Activated T-cell treated with anti-CD3 and anti-CD28 coated beads, Interleukin-2, amount 50 U/mL, for 72 hours (primary cell): Measurements from ENCODE around the gene RPTOR. TPM values are rescaled to one million over a fixed set of nuclear protein-coding genes. Genes with fewer than 3 reads are reported as not detected.
"Not testable (repeated sequence)": the region's sequence is repeated elsewhere in the genome, so short reads cannot be mapped to it uniquely, and the experiment has no call there.

Experiments
- ATAC-seq, 2 donors: fragments of 150-1000 bp; cut with Tn5 transposase; replicated peaks in 1 of 2; 2 replicates each; pipeline ENCODE4 v1.10.0; 2021; ENCODE audit warnings: moderate library complexity in 2 of 2, mild to moderate bottlenecking in 1 of 2
- DNase-seq, 2 donors: peaks; one replicate each; pipeline ENCODE4 v3.0.0; 2021 to 2022; ENCODE audit warnings: mixed read lengths in 1 of 2
- H3K27ac Mint-ChIP-seq: one replicate; pipeline ENCODE4 v1.8.0; 2022; ENCODE audit warnings: mild to moderate bottlenecking, moderate library complexity, mixed read lengths
- H3K27me3 Mint-ChIP-seq: one replicate; pipeline ENCODE4 v1.8.0; 2022; ENCODE audit warnings: low read depth, mixed read lengths
- H3K36me3 Mint-ChIP-seq, 2 donors: one replicate each; pipeline ENCODE4 v1.8.0; 2022; ENCODE audit warnings: mixed read lengths in 2 of 2, mild to moderate bottlenecking in 1 of 2; ENCODE audit not compliant: insufficient read depth in 2 of 2
- H3K4me1 Mint-ChIP-seq: one replicate; pipeline ENCODE4 v1.8.0; 2022; ENCODE audit warnings: low read depth, mixed read lengths
- H3K4me3 Mint-ChIP-seq, 2 donors: one replicate each; pipeline ENCODE4 v1.8.0; 2022; ENCODE audit warnings: mild to moderate bottlenecking in 2 of 2, mixed read lengths in 2 of 2, moderate library complexity in 2 of 2
- H3K9me3 Mint-ChIP-seq, 2 donors: one replicate each; pipeline ENCODE4 v1.8.0; 2022; ENCODE audit warnings: mixed read lengths in 2 of 2
- total RNA-seq, 2 donors: library from RNA; stranded (reverse); gene quantifications; one replicate each; pipeline ENCODE4 v1.2.3, GENCODE V29; 2022

RPTOR gene
- total RNA-seq, 2 donors from 2014 or later, result 50.8 to 62.0 TPM

DNA sequence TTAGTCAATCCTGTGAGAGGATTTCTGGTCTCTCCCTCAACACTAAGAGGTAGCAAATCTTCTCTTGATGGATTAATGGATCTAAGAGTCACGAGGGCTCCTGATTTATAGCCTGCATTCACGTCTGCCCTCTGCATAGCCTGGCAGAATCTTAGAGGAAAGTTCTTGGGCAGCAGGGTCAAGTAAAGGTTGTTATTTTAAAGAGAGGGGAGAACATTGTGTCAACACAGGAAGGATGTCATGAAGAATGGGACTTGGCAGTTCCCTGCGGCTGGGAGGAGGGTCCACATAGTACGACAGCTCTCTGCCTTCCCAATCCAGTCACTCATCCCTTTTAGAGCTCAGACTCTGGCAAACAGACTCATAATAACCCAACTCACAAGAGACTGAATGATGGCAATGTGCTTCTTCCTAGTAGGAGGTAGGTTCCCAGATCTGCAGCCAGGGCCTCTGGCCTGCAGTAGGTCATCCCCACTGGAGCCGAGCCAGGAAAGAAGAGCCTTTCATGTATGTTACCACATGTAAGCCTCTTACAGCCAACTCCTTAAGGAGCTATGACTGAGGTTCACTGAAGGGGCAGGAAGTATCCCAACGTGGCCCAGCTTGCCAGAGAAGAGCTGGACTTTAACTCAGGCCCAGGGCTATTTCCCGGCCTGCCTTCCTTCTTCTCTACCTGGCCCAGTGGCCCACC is 25.4 kb upstream of the RPTOR start:
- peaks cover 17% of the 10 kb centered on the region for H3K27me3 Mint-ChIP-seq
- no peak for ATAC-seq

DNA sequence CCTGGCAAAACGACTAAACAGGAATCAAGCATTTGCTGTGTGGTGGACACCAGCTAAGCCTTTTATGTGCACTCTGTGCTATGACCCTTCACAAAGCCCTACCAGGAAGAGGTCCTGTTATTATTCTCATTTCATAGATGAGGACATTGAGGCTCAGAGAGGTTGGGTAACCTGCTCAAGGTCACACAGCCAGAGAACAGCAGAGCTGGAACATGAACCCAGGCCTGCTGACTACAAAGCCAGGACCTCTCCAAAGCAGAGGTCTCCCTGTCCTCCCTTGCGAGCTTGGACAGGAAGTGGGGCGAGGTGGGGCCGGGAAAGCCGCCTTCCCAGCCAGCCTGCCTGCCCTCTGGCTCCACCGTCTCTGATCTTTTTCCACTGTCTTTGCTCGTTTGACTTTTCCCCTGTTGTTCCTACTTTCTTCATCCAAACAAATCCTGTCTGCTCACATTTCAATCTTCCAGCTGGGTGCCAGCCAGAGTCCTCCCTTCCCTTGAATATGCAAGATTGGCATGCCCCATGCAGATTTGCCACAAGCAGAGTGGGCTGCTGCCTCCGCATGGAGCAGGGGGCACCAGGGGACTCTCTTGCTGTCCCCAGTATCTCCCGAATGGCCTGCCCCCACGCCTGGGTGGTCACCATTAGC is 23.7 kb upstream of the RPTOR start:
- no peak for ATAC-seq
- Mint-ChIP-seq H3K36me3 (no peaks in the 10 kb centered on the region), H3K4me3 (no peak overlapping the region), H3K27ac (no peak overlapping the region), H3K27me3 (peaks cover 18% of the 10 kb centered on the region), H3K9me3 (no peaks in the 10 kb centered on the region), H3K4me1 (no peaks in the 10 kb centered on the region)
- no peak for DNase-seq

More for the DNA sequence above, 25.4 kb upstream of the RPTOR start:
- Mint-ChIP-seq H3K9me3 (no peaks in the 10 kb centered on the region), H3K27ac (no peak overlapping the region), H3K4me3 (no peak overlapping the region), H3K36me3 (no peaks in the 10 kb centered on the region), H3K4me1 (no peaks in the 10 kb centered on the region)
- DNase-seq, result no peak

DNA sequence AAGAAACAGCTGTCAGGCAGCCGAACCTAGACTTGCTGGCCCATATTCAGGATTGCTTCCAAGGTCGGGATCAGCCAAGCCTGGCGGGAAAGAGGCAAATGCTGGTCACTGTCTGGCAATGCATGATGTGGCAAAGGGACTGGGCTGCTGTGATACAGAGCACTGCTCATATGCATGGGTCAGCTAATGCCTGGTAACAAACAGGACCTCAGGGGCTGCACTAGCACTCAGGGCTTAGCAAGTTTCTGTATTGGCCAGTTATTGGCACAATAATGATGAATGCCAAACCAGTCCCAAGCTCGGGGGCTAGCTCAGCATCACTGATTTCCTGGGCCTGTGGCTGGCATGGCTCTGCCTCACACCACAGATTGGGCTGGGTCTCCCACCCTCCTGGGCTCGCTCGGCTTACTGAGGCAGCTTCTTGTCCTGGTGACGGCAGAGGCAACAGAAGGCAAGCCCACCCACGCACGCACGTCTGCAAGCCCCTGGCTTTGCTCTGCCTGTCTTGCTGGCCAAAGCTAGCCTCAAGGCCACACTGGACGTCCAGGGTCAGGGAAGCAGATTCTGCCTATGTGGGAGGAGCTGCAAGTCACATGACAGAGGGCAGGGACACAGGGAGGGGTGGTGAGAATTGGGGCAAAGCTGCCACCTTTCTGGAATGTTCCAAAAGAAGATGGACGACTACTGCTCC is 21.4 kb upstream of the RPTOR start:
- no peak for ATAC-seq
- H3K27me3 Mint-ChIP-seq, result peaks cover 30% of the 10 kb centered on the region

DNA sequence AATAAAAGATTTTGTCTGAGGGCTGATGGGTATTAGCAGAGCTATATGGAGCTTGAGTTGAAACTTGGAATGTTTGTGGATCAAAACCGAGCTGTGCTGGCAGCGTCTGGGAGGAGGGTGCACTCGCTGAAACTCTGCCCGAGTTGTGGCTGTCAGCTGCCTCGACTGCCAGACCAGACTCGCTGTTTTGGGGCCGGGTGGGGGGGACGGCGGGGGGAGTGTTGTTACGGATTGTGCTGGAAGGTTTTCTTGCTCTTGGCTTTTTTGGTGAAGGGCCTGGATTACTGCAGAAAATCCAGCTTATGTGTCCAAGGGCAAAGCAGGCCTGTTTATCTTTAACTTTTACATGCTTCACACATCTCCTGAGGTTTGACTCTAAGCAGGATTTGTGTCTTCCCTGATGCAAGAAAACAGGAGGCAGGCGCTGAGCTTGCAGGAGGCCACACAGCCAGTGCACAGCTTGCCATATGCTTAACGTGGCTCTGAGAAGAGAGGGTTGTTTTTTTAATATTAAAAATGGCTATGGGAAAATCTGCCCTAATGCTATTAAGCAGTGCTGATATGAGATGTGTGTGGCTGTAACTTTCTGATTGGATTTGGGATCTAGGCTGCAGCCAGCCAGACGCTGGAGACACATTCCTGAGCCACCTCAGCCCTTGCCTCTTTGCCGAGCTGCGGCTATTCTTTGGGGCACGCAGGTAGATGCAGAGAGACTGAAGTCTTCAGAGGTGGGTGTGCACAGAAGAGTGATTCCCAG is 20.5 kb upstream of the RPTOR start:
- no peak for DNase-seq
- no peak for ATAC-seq
- no peak overlapping the region for H3K4me3 Mint-ChIP-seq
- no peaks in the 10 kb centered on the region for H3K4me1 Mint-ChIP-seq
- no peaks in the 10 kb centered on the region for H3K36me3 Mint-ChIP-seq
- H3K9me3 Mint-ChIP-seq, result no peaks in the 10 kb centered on the region
- peaks cover 22% of the 10 kb centered on the region for H3K27me3 Mint-ChIP-seq
- H3K27ac Mint-ChIP-seq, result no peak overlapping the region

More for the DNA sequence above, 21.4 kb upstream of the RPTOR start:
- no peak overlapping the region for H3K27ac Mint-ChIP-seq
- H3K36me3 Mint-ChIP-seq, result no peaks in the 10 kb centered on the region
- no peak overlapping the region for H3K4me3 Mint-ChIP-seq
- H3K4me1 Mint-ChIP-seq, result no peaks in the 10 kb centered on the region
- no peaks in the 10 kb centered on the region for H3K9me3 Mint-ChIP-seq
- no peak for DNase-seq

DNA sequence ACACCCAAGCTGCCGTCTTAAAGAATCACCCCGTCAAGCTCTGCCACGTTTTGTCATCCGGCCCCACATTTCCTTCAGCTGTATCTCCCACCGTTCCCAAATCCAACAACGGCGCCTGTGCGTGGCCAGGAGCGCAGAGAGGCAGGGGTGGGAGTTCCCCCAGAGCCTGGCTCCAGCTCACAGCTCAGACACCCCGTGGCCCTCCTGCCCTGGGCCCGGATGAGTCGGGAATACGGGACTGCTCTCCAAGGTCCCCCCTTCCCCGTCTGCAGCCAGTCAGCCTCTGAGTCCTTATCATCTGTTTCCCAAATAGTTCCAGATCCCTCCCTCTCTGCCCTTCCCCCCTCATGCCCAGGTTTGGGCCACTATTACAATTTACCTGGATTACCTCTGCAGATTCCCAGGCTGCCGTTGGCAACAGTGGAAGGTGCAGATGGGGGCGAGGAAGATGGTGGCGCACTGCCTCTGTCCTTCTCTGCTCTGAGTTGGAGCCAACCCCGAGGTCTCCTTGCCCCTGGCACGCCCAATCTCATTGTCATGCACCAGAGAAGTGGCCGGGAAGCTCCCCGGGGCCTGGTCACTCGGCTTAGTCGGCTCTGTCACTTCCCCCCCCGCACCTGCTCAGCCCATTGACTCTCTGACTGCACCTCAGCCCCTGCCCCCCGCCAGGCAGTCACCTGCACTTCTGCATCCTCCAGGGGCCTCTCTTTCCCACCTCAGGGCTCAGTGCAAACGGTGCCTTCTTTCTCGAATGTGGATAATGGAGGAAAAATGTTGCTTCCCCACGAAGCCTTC is 18.3 kb upstream of the RPTOR start:
- Mint-ChIP-seq H3K4me1 (no peaks in the 10 kb centered on the region), H3K9me3 (no peaks in the 10 kb centered on the region), H3K36me3 (no peaks in the 10 kb centered on the region), H3K4me3 (no peak overlapping the region), H3K27me3 (peaks cover 13% of the 10 kb centered on the region), H3K27ac (no peak overlapping the region)
- DNase-seq (no peak), ATAC-seq (no peak)

DNA sequence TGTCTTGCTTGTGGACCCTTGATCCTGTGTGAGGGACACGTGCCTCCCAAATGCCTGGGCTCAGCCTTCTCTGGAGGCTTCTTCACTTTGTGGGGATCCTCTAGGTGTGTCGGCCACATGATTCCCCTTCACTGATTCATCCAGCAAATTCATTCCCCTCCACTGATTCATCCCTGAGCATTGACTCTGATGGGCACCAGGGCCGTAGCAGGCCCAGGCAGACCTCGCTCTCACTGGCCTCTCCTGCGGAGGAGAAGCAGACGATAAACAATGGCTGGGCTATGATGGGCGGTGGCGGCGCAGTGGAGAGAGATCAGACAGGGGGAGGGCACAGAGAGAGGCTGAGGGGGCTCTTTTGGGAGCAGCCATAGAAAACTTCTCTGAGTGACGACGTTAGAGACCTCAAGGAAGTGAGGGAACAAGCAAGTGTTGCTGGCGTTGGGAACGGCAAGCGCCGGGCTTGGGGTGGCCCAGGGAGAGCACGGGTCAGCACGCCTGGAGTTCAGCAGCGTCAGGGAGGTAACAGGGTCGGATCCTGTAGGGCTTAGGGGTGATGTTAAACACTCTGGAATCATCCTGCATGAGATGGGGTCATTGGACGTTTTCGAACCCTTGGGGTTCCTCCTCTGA is 17.5 kb upstream of the RPTOR start:
- H3K27me3 Mint-ChIP-seq, result peaks cover 13% of the 10 kb centered on the region
- H3K36me3 Mint-ChIP-seq, result no peaks in the 10 kb centered on the region
- ATAC-seq, result no peak
- H3K4me1 Mint-ChIP-seq, result no peaks in the 10 kb centered on the region
- no peaks in the 10 kb centered on the region for H3K9me3 Mint-ChIP-seq
- no peak overlapping the region for H3K27ac Mint-ChIP-seq
- no peak overlapping the region for H3K4me3 Mint-ChIP-seq
- no peak for DNase-seq

DNA sequence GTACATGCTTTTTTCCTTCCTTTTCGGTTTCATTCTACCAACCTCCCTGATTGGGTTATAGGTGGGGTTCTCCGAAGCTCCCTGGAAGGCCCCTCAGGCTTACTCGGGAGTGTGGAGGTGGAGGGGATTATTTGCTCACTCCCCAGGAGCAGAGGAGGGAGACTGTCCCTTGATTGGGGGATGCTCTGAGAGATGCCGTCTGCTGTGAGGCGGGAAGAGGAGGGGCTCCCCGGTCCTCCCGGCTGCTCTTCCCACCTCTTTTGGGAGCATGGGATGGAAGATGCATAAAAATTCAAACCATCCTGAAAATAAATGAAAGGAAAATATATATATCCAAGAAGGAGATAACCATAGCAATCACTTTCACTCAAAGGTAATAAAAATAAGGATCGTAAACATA is 16.1 kb upstream of the RPTOR start:
- ATAC-seq (no peak), DNase-seq (no peak)
- Mint-ChIP-seq H3K4me3 (no peak overlapping the region), H3K9me3 (no peaks in the 10 kb centered on the region), H3K27me3 (peaks cover 13% of the 10 kb centered on the region), H3K4me1 (no peaks in the 10 kb centered on the region), H3K36me3 (no peaks in the 10 kb centered on the region), H3K27ac (no peak overlapping the region)

DNA sequence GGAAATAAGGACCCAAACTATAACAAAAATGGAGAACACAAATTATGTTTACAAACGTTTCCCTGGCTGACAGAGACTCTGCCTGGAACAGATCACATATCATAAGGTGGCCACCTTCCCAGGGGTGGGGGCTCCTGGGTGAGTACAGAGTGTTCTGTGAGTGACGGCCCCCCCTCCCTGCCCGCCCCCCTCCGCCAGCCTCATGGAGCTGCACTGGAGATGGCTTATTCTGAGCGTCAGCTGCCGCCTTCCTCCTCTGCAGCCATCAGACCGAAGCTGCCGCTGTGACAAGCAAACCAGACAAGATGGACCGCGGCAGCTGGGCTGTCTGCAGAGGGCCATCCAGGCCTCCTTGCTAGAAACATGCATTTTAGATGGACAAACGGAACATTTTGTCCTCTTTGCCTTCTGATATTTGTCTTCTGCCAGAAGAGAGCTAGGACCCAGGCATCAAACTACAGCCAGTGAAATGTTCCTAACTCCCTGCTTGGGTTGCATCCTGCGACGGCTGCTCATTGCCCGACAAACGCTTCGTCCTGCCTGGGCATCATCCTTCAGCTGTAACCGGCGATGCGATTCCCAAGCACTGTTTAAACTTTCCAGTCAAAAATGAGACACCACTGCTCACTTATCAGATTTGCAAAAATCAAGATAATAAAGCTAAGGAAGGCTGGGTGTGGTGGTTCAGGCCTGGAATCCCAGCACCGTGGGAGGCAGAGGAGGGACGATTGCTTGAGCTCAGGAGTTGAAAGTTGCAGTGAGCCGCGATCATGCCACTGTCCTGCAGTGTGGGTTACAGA is 15.3 kb upstream of the RPTOR start:
- Mint-ChIP-seq H3K27me3 (peaks cover 13% of the 10 kb centered on the region), H3K4me1 (no peaks in the 10 kb centered on the region), H3K4me3 (no peak overlapping the region), H3K36me3 (no peaks in the 10 kb centered on the region), H3K9me3 (no peaks in the 10 kb centered on the region), H3K27ac (no peak overlapping the region)
- no peak for ATAC-seq
- no peak for DNase-seq

DNA sequence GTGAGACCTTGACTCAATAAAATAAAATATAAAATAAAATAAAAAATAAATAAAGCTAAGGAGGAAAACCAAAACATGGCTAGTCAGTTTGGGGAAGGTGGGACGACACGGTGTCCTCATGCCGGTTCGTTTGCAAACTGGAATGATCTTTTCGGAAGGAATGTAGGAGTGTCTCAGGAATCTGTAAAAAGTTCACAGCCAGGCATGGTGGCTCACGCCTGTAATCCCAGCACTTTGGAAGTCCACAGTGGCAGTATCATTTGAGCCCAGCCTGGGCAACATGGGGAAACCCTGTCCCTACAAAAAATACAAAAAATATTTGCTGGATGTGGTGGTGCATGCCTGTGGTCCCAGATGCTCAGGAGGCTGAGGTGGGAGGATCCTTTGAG is 14.7 kb upstream of the RPTOR start:
- Mint-ChIP-seq H3K27me3 (peaks cover 13% of the 10 kb centered on the region), H3K27ac (no peak overlapping the region), H3K4me1 (no peaks in the 10 kb centered on the region), H3K36me3 (no peaks in the 10 kb centered on the region), H3K9me3 (no peaks in the 10 kb centered on the region), H3K4me3 (no peak overlapping the region)
- no peak for ATAC-seq
- DNase-seq, result no peak

DNA sequence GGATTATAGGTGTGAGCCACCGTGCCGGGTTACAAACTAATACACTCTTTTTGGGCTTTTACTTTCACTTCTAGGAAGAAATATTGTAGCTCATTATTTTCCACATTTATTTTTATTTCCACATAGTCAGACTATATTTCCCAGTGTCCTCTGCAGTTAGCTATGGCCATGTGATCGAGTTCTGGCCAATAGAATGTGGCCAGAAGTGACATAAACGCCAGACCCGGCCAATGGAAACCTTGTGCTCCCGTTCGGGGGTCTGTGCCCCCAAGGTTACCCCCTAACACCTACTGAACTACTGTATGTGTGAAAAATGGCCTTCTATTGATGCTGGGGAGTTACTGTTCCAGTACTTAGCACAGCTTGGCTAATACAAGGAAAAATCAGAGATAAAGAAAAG is 13.2 kb upstream of the RPTOR start:
- Mint-ChIP-seq H3K36me3 (no peaks in the 10 kb centered on the region), H3K9me3 (no peaks in the 10 kb centered on the region), H3K4me3 (no peak overlapping the region), H3K27me3 (peaks cover 7% of the 10 kb centered on the region), H3K27ac (no peak overlapping the region), H3K4me1 (no peaks in the 10 kb centered on the region)
- no peak for DNase-seq
- no peak for ATAC-seq

DNA sequence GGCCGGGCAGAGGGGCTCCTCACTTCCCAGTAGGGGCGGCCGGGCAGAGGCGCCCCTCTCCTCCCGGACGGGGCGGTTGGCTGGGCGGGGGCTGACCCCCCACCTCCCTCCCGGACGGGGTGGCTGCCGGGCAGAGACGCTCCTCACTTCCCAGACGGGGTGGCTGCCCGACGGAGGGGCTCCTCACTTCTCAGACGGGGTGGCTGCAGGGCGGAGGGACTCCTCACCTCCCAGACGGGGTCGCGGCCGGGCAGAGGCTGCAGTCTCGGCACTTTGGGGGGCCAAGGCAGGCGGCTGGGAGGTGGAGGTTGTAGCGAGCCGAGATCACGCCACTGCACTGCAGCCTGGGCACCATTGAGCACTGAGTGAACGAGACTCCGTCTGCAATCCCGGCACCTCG is 7.3 kb upstream of the RPTOR start:
- not testable (repeated sequence) for DNase-seq

DNA sequence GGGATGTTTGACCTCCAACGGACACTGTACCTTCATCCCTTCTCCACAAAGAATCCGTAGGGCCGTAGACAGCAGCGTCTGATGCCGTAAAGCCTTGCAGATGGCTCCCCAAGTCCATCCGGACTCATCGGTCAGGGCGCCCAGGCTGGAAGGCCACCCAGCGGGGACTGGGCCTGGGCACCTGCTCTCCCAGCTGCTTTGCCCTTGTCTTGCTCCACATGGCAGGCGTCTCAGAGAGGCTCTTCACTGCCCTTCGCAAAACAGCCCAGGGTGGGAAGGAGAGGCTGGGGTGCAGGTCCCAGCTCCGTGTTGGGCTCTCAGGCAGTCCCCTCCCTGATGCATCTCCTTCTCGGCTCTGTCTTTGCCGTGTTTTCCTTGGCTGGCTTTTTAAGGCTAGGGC is 6.2 kb upstream of the RPTOR start:
- no peak for ATAC-seq
- Mint-ChIP-seq H3K9me3 (no peaks in the 10 kb centered on the region), H3K36me3 (no peaks in the 10 kb centered on the region), H3K27ac (no peak overlapping the region), H3K27me3 (peaks cover 21% of the 10 kb centered on the region), H3K4me3 (no peak overlapping the region), H3K4me1 (peaks cover 9% of the 10 kb centered on the region)
- DNase-seq, result no peak

More for the DNA sequence above, 7.3 kb upstream of the RPTOR start:
- peaks cover 21% of the 10 kb centered on the region for H3K27me3 Mint-ChIP-seq
- not testable (repeated sequence) for H3K9me3 Mint-ChIP-seq, H3K36me3 Mint-ChIP-seq, H3K4me1 Mint-ChIP-seq, ATAC-seq, H3K4me3 Mint-ChIP-seq, H3K27ac Mint-ChIP-seq
